ENCODE results near the gene TADA2B.

DNA sequence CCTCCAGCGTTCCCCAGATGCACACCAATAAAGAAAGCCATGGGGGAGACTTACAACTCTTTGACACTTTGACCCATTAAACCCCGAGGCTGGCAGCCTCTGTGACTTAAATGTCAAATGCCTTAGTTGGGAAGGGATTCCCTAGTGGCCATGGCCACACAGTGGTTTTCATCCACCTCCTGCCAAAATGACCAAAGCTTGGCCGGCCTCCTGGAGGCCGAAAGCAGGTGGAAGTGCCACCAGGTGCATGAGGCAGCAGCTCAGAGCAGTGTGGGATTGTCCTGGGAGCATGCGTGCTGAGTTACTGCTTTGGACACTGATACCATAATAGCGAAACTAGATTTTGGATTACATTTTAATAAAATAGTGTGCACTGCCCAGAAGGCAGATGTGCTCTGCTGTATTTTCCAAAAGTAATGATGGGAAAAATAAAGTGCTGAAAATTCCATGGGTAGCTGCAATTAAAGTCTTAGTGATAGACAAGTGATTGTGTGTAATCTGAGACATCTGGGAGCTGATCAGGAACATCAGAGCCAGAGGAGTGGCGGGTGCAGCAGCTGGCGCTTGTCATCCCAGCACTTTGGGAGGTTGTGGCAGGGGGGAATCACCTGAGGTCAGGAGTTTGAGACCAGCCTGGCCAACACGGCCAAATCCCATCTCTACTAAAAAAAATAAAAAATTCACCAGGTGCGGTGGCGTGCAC is 39.8 kb upstream of the TADA2B start:
- TF ChIP-seq, protein P1, sequence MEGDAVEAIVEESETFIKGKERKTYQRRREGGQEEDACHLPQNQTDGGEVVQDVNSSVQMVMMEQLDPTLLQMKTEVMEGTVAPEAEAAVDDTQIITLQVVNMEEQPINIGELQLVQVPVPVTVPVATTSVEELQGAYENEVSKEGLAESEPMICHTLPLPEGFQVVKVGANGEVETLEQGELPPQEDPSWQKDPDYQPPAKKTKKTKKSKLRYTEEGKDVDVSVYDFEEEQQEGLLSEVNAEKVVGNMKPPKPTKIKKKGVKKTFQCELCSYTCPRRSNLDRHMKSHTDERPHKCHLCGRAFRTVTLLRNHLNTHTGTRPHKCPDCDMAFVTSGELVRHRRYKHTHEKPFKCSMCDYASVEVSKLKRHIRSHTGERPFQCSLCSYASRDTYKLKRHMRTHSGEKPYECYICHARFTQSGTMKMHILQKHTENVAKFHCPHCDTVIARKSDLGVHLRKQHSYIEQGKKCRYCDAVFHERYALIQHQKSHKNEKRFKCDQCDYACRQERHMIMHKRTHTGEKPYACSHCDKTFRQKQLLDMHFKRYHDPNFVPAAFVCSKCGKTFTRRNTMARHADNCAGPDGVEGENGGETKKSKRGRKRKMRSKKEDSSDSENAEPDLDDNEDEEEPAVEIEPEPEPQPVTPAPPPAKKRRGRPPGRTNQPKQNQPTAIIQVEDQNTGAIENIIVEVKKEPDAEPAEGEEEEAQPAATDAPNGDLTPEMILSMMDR (IDR thresholded peaks at IDR 0.05; ENCODE audit: low read depth, low read length): no peak
- no peak for TF ChIP-seq EZH2phosphoT487 (IDR thresholded peaks at IDR 0.05; ENCODE audit: low read depth)
